Measurements from ENCODE around the gene NIP7.

DNA sequence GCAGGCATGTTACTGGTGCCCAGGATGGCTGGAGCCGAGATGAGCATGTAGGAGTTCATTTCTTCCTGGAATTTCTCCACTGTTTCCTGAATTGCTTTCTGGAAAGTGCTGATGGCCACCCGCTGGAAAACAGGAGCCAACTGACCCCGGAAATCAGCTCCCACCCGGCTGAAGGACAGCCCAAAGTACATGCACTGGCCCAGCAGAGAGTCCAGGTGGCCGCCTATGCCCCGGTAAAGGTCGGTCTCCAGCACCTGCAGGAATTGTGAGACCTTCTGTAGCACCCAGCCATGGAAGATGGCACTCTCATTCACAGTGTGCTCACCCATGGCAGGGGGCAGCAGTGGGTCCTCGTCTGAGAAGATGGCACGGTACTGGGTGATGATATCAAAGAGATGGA lies 4.9 kb upstream of the NIP7 start:
- TF ChIP-seq HDAC8 (tag; IDR thresholded peaks at IDR 0.05) (no peak), PHB (CRISPR knock-in tag; IDR thresholded peaks at IDR 0.05) (no peak), POLR2AphosphoS5 (IDR thresholded peaks at IDR 0.05; ENCODE audit: control insufficient read depth, insufficient read depth, low read depth, low read length) (no peak), EWSR1 (IDR thresholded peaks at IDR 0.05; ENCODE audit: borderline replicate concordance, low read depth, partially characterized antibody) (no peak), POLR2A (conservative IDR thresholded peaks at IDR 0.05) (no peak), ZKSCAN8 (CRISPR knock-in tag; IDR thresholded peaks at IDR 0.05) (no peak), SIN3A (IDR thresholded peaks at IDR 0.05; ENCODE audit: borderline replicate concordance in 2 of 2, control insufficient read depth in 1 of 2, low read depth in 2 of 2, low read length in 2 of 2) (no peak)
- TF ChIP-seq, protein P1, sequence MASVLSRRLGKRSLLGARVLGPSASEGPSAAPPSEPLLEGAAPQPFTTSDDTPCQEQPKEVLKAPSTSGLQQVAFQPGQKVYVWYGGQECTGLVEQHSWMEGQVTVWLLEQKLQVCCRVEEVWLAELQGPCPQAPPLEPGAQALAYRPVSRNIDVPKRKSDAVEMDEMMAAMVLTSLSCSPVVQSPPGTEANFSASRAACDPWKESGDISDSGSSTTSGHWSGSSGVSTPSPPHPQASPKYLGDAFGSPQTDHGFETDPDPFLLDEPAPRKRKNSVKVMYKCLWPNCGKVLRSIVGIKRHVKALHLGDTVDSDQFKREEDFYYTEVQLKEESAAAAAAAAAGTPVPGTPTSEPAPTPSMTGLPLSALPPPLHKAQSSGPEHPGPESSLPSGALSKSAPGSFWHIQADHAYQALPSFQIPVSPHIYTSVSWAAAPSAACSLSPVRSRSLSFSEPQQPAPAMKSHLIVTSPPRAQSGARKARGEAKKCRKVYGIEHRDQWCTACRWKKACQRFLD (CRISPR knock-in tag; IDR thresholded peaks at IDR 0.05) = no peak
- TF ChIP-seq, protein P2, sequence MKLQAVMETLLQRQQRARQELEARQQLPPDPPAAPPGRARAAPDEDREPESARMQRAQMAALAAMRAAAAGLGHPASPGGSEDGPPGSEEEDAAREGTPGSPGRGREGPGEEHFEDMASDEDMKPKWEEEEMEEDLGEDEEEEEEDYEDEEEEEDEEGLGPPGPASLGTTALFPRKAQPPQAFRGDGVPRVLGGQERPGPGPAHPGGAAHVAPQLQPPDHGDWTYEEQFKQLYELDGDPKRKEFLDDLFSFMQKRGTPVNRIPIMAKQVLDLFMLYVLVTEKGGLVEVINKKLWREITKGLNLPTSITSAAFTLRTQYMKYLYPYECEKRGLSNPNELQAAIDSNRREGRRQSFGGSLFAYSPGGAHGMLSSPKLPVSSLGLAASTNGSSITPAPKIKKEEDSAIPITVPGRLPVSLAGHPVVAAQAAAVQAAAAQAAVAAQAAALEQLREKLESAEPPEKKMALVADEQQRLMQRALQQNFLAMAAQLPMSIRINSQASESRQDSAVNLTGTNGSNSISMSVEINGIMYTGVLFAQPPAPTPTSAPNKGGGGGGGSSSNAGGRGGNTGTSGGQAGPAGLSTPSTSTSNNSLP (IDR thresholded peaks at IDR 0.05; ENCODE audit: borderline replicate concordance, low read depth, low read length) = no peak
- TF ChIP-seq, protein P3, sequence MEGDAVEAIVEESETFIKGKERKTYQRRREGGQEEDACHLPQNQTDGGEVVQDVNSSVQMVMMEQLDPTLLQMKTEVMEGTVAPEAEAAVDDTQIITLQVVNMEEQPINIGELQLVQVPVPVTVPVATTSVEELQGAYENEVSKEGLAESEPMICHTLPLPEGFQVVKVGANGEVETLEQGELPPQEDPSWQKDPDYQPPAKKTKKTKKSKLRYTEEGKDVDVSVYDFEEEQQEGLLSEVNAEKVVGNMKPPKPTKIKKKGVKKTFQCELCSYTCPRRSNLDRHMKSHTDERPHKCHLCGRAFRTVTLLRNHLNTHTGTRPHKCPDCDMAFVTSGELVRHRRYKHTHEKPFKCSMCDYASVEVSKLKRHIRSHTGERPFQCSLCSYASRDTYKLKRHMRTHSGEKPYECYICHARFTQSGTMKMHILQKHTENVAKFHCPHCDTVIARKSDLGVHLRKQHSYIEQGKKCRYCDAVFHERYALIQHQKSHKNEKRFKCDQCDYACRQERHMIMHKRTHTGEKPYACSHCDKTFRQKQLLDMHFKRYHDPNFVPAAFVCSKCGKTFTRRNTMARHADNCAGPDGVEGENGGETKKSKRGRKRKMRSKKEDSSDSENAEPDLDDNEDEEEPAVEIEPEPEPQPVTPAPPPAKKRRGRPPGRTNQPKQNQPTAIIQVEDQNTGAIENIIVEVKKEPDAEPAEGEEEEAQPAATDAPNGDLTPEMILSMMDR (IDR thresholded peaks at IDR 0.05 in 2 of 3, conservative IDR thresholded peaks at IDR 0.05 in 1 of 3; ENCODE audit: insufficient read depth in 2 of 3, low read depth in 1 of 3, low read length in 3 of 3) = no peak

Measured in K562 (cell line).